Nephron progenitor cell (in vitro differentiated cells): Measurements from ENCODE around the gene CCDC17.

Source experiments
- DNase-seq: peaks from one replicate; pipeline ENCODE4 v3.0.0; 2021
- H3K27ac Mint-ChIP-seq: 2 replicates; pipeline ENCODE4 v1.8.0; 2021; ENCODE audit warnings: mild to moderate bottlenecking, moderate library complexity, mixed read lengths
- H3K27me3 Mint-ChIP-seq: 2 replicates; pipeline ENCODE4 v1.8.0; 2021; ENCODE audit warnings: mild to moderate bottlenecking, low read depth, mixed read lengths; ENCODE audit not compliant: poor library complexity
- H3K36me3 Mint-ChIP-seq: 2 replicates; pipeline ENCODE4 v1.8.0; 2021; ENCODE audit warnings: low read depth, mixed read lengths
- H3K4me1 Mint-ChIP-seq: 2 replicates; pipeline ENCODE4 v1.8.0; 2021; ENCODE audit warnings: mixed read lengths
- H3K4me3 Mint-ChIP-seq: 2 replicates; pipeline ENCODE4 v1.8.0; 2021; ENCODE audit warnings: mild to moderate bottlenecking, moderate library complexity, mixed read lengths
- H3K9me3 Mint-ChIP-seq: 2 replicates; pipeline ENCODE4 v1.8.0; 2021; ENCODE audit warnings: mild to moderate bottlenecking, moderate library complexity, mixed read lengths
- CTCF ChIP-seq: fragments of 200-600 bp; sonication (generic); IDR thresholded peaks from 2 replicates; pipeline ENCODE4 v1.5.0; 2021; ENCODE audit warnings: antibody characterized with exemption

Gene CCDC17

GRCh38 chr1:45666836-45667235 is 43.0 kb upstream of the CCDC17 start:
- H3K9me3 Mint-ChIP-seq = peaks cover 9% of the 10 kb centered on the region
- peaks cover 61% of the 10 kb centered on the region for H3K36me3 Mint-ChIP-seq
- DNase-seq = no peak
- H3K4me3 Mint-ChIP-seq = no peak overlapping the region
- TF ChIP-seq CTCF = no peak
- H3K4me1 Mint-ChIP-seq = peaks cover 10% of the 10 kb centered on the region
- no peak overlapping the region for H3K27ac Mint-ChIP-seq
- no peaks in the 10 kb centered on the region for H3K27me3 Mint-ChIP-seq

- no peak for TF ChIP-seq CTCF
- Mint-ChIP-seq H3K36me3 (peaks cover 72% of the 10 kb centered on the region), H3K27ac (peak overlapping the region; percentile 8), H3K27me3 (no peaks in the 10 kb centered on the region), H3K4me3 (no peak overlapping the region), H3K9me3 (no peaks in the 10 kb centered on the region), H3K4me1 (peaks cover 6% of the 10 kb centered on the region)
- DNase-seq = no peak
Observed at GRCh38 chr1:45660336-45660735, 36.5 kb upstream of the CCDC17 start.

GRCh38 chr1:45659222-45659621 is 35.4 kb upstream of the CCDC17 start:
- no peak for DNase-seq
- Mint-ChIP-seq H3K4me1 (peaks cover 6% of the 10 kb centered on the region), H3K27ac (no peak overlapping the region), H3K9me3 (no peaks in the 10 kb centered on the region), H3K4me3 (no peak overlapping the region), H3K36me3 (peaks cover 77% of the 10 kb centered on the region), H3K27me3 (peaks cover 3% of the 10 kb centered on the region)
- TF ChIP-seq CTCF = no peak

- DNase-seq = no peak
- Mint-ChIP-seq H3K27me3 (peaks cover 3% of the 10 kb centered on the region), H3K27ac (no peak overlapping the region), H3K4me1 (peaks cover 3% of the 10 kb centered on the region), H3K9me3 (no peaks in the 10 kb centered on the region), H3K4me3 (no peak overlapping the region), H3K36me3 (peaks cover 74% of the 10 kb centered on the region)
- no peak for TF ChIP-seq CTCF
Observed at GRCh38 chr1:45658171-45658570, 34.3 kb upstream of the CCDC17 start.

GRCh38 chr1:45656573-45657226 is 32.8 kb upstream of the CCDC17 start:
- Mint-ChIP-seq H3K4me3 (no peak overlapping the region), H3K9me3 (no peaks in the 10 kb centered on the region), H3K27ac (no peak overlapping the region), H3K4me1 (no peaks in the 10 kb centered on the region), H3K36me3 (peaks cover 85% of the 10 kb centered on the region), H3K27me3 (peaks cover 3% of the 10 kb centered on the region)
- DNase-seq = no peak
- TF ChIP-seq CTCF = no peak
